Natural killer cell (primary cell): ENCODE measurements around the gene ZSCAN21. TPM values are rescaled to one million over a fixed set of nuclear protein-coding genes. Genes with fewer than 3 reads are reported as not detected.

Experiments used
- ATAC-seq, 3 donors: fragments of 150-1000 bp in 2 of 3; fragments of 200-7000 bp in 1 of 3; cut with Tn5 transposase; 1 replicate in 1 of 3; 2 replicates in 2 of 3; pipeline ENCODE4 v1.10.0; 2021; ENCODE audit warnings: mild to moderate bottlenecking in 2 of 3, moderate library complexity in 2 of 3
- DNase-seq, 2 donors: peaks; one replicate each; pipeline versions ENCODE4 v3.0.0 to v3.0.0-alpha.2; 2013 to 2021; ENCODE audit warnings: mixed read lengths in 1 of 2
- H3K27ac ChIP-seq: one replicate; pipeline ENCODE4 v1.5.1; 2013; ENCODE audit warnings: mild to moderate bottlenecking, low read length
- H3K27me3 ChIP-seq: one replicate; pipeline ENCODE4 v1.6.1; 2013; ENCODE audit warnings: low read length; ENCODE audit not compliant: control insufficient read depth, insufficient read depth
- H3K36me3 ChIP-seq: one replicate; pipeline ENCODE4 v1.6.1; 2013; ENCODE audit warnings: low read length; ENCODE audit not compliant: control insufficient read depth, insufficient read depth
- H3K4me1 ChIP-seq: one replicate; pipeline ENCODE4 v1.6.1; 2013; ENCODE audit warnings: low read length; ENCODE audit not compliant: control insufficient read depth, insufficient read depth
- H3K4me3 ChIP-seq: one replicate; pipeline ENCODE4 v1.5.1; 2013; ENCODE audit warnings: low read length
- H3K9me3 ChIP-seq: one replicate; pipeline ENCODE4 v1.6.1; 2013; ENCODE audit warnings: low read length; ENCODE audit not compliant: control insufficient read depth, insufficient read depth
- H3K27ac Mint-ChIP-seq, 2 donors: one replicate each; pipeline ENCODE4 v1.8.0; 2022; ENCODE audit warnings: mild to moderate bottlenecking in 2 of 2, mixed read lengths in 2 of 2, moderate library complexity in 1 of 2
- H3K27me3 Mint-ChIP-seq, 2 donors: one replicate each; pipeline ENCODE4 v1.8.0; 2022; ENCODE audit warnings: low read depth in 2 of 2, mixed read lengths in 2 of 2
- H3K36me3 Mint-ChIP-seq: one replicate; pipeline ENCODE4 v1.8.0; 2022; ENCODE audit warnings: mixed read lengths
- H3K4me1 Mint-ChIP-seq, 2 donors: one replicate each; pipeline ENCODE4 v1.8.0; 2022; ENCODE audit warnings: mixed read lengths in 2 of 2
- H3K4me3 Mint-ChIP-seq: one replicate; pipeline ENCODE4 v1.8.0; 2022; ENCODE audit warnings: mild to moderate bottlenecking, moderate library complexity, mixed read lengths
- H3K9me3 Mint-ChIP-seq, 2 donors: one replicate each; pipeline ENCODE4 v1.8.0; 2022; ENCODE audit warnings: mixed read lengths in 2 of 2
- WGBS: methylation state at CpG from one replicate; pipeline ENCODE4 v1.1.7; 2013; ENCODE audit warnings: missing lambda C conversion rate; ENCODE audit not compliant: insufficient coverage; 5-methylcytosine and 5-hydroxymethylcytosine counted together
- intact Hi-C: fragments of 100-400 bp; cut with micrococcal nuclease; formaldehyde crosslinking; loops from one replicate; pipeline ENCODE4 v1.14.2; 2022
- total RNA-seq, 4 donors: library from RNA; stranded (reverse); fragments of 120-200 nt in 1 of 4; gene quantifications; one replicate each; pipeline versions ENCODE4 v1.2.3 to v1.2.4, GENCODE V29; 2013 to 2022
- TF ChIP-seq, protein P1 (sequence below): fragments of 200-600 bp; IDR thresholded peaks from one replicate; pipeline ENCODE4 v1.8.0; 2022; ENCODE audit warnings: antibody characterized with exemption

Gene ZSCAN21
- total RNA-seq, 3 donors from 2014 or later (not counting 1 experiment from before 2014, with no cell fraction given), result 6.2 to 8.9 (median 7.2) TPM

DNA sequence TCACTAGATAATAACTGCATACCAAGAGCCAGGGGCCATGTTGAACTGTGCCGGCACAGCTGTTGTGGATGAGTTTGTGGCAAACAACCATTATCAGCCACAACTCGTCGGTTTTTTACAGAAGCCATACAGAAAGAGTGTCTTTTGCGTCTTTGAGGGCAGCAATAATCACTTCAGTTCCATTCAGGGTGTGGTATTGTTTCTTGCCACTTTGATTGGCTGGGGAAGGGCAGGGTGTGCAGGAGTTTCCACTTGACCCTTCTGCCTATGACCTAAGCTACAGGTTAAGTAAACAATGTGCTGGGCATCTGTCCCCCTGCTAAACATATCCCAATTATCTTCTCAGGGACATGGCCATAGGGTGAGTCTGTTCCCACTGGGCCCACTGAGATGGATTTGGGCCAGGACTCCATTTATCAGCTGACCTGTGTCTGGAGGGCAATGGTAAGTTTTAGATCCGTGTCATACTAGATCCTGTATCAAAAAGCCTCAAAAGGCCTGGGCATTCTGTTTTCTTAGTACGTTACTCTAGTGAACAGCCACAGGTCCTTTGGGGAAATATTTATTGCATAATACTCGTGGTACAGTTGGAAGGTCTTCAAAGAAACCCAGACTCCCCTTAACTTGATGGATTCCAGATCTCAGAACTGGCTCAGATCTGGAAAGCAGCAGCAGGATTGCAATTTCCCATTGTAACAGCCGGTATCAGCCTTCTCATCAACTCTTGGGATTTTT lies 16.0 kb downstream of the ZSCAN21 start:
- WGBS, result 93% methylated on average over 8 of the region's 8 CpGs
- Histone ChIP-seq H3K36me3 (peaks cover 36% of the 10 kb centered on the region), H3K9me3 (peaks cover 8% of the 10 kb centered on the region), H3K27ac (no peak overlapping the region), H3K27me3 (no peaks in the 10 kb centered on the region), H3K4me3 (no peak overlapping the region), H3K4me1 (no peaks in the 10 kb centered on the region)
- intact Hi-C loops, result no loop called here
- Mint-ChIP-seq H3K4me1 (no peaks in the 10 kb centered on the region), H3K9me3 (no peaks in the 10 kb centered on the region), H3K27ac (no peak overlapping the region), H3K36me3 (peaks cover 5% of the 10 kb centered on the region), H3K4me3 (no peak overlapping the region), H3K27me3 (no peaks in the 10 kb centered on the region)
- TF ChIP-seq, protein P1, sequence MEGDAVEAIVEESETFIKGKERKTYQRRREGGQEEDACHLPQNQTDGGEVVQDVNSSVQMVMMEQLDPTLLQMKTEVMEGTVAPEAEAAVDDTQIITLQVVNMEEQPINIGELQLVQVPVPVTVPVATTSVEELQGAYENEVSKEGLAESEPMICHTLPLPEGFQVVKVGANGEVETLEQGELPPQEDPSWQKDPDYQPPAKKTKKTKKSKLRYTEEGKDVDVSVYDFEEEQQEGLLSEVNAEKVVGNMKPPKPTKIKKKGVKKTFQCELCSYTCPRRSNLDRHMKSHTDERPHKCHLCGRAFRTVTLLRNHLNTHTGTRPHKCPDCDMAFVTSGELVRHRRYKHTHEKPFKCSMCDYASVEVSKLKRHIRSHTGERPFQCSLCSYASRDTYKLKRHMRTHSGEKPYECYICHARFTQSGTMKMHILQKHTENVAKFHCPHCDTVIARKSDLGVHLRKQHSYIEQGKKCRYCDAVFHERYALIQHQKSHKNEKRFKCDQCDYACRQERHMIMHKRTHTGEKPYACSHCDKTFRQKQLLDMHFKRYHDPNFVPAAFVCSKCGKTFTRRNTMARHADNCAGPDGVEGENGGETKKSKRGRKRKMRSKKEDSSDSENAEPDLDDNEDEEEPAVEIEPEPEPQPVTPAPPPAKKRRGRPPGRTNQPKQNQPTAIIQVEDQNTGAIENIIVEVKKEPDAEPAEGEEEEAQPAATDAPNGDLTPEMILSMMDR, result no peak
- DNase-seq, result no peak
- ATAC-seq, result no peak

DNA sequence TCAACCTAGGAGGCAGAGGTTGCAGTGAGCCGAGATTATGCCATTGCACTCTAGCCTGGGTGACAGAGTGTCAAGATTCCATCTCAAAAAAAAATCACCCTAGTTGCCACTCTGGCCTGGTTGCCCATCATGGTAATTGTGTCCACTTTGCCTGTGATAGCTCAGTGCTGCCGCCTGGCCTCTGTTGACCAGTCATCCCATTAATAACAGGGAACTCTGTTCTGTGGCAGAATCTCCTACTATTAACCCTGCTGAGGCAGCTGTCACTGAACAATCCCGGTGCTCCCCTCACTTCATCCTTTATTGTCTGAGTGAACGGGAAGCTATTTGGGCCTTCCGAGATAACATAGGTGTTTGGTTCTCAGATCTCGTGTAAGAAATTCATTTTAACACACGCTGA lies 17.4 kb downstream of the ZSCAN21 start:
- Histone ChIP-seq H3K27me3 (no peaks in the 10 kb centered on the region), H3K9me3 (peaks cover 21% of the 10 kb centered on the region), H3K36me3 (peaks cover 41% of the 10 kb centered on the region), H3K27ac (no peak overlapping the region), H3K4me1 (no peaks in the 10 kb centered on the region), H3K4me3 (no peak overlapping the region)
- Mint-ChIP-seq H3K27me3 (no peaks in the 10 kb centered on the region), H3K4me3 (no peak overlapping the region), H3K36me3 (peaks cover 18% of the 10 kb centered on the region), H3K27ac (no peak overlapping the region), H3K4me1 (no peaks in the 10 kb centered on the region), H3K9me3 (peaks cover 2 to 5% of the 10 kb centered on the region in 2 donors)
- intact Hi-C loops, result no loop called here
- ATAC-seq (no peak), DNase-seq (no peak)
- TF ChIP-seq, protein P1, result no peak
- 97% methylated on average over 7 of the region's 7 CpGs for WGBS

DNA sequence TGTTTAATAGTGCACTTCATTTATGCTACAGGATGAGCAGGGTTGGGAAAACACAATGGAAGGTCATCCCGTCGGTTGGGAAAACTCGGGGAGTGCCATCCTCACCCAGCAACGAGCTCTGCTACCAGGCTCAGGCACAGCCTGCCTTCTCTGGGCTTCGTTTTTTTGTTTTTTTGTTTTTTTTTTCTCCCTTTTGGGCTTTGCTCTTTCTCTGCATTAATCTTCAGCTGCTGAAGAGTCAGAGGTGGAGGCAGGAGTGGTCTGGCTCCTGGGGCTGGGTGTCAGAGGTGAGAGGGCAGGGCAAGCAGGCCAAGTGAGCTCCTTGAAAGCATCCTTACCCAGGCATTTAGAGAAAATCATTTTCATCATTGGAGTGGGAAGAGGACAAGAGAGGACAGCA lies 20.4 kb downstream of the ZSCAN21 start:
- TF ChIP-seq, protein P1, result no peak
- no peak for ATAC-seq
- Mint-ChIP-seq H3K36me3 (peaks cover 29% of the 10 kb centered on the region), H3K27me3 (no peaks in the 10 kb centered on the region), H3K4me3 (no peak overlapping the region), H3K9me3 (peaks cover 4 to 11% of the 10 kb centered on the region in 2 donors), H3K27ac (no peak overlapping the region), H3K4me1 (no peaks in the 10 kb centered on the region)
- 95% methylated on average over 5 of the region's 5 CpGs for WGBS
- Histone ChIP-seq H3K9me3 (peaks cover 34% of the 10 kb centered on the region), H3K27ac (no peak overlapping the region), H3K27me3 (no peaks in the 10 kb centered on the region), H3K4me1 (no peaks in the 10 kb centered on the region), H3K36me3 (peaks cover 51% of the 10 kb centered on the region), H3K4me3 (no peak overlapping the region)
- DNase-seq, result no peak
- intact Hi-C loops, result no loop called here
